Subcutaneous adipose tissue (tissue), 4 donors: ENCODE measurements around the gene THEM4. TPM values are rescaled to one million over a fixed set of nuclear protein-coding genes. Genes with fewer than 3 reads are reported as not detected.

Experiments
- CTCF ChIP-seq: fragments of 450-650 bp; IDR thresholded peaks from one replicate; pipeline ENCODE4 v1.5.1; 2016; ENCODE audit warnings: low read depth, mild to moderate bottlenecking, control low read depth, antibody characterized with exemption, moderate library complexity
- small RNA-seq: library from RNA; depleted of rRNA; stranded (forward); fragments of <200 nt; gene quantifications from one replicate; pipeline ENCODE3, GENCODE V24; 2016
- total RNA-seq, 4 donors: library from RNA; depleted of rRNA; stranded (reverse); fragments of >200 nt; gene quantifications; one replicate each; pipeline ENCODE4 v1.1.0, GENCODE V29; 2016

The THEM4 gene
- total RNA-seq, 4 donors from 2014 or later = 20.7 to 34.2 (median 26.5) TPM

- TF ChIP-seq CTCF = no peak
Observed at GRCh38 chr1:151827853-151828252, 81.5 kb downstream of the THEM4 start.

GRCh38 chr1:151825751-151826660 lies 83.3 kb downstream of the THEM4 start:
- TF ChIP-seq CTCF = no peak

GRCh38 chr1:151825204-151825603 lies 84.1 kb downstream of the THEM4 start:
- no peak for TF ChIP-seq CTCF

Small RNA genes lying within 50 kb of the gene (small RNA-seq; reads per million reads assigned to genes)
- 0.49 reads per million for gene RF00019

Other genes starting within 250 kb of the THEM4 start
- not detected for gene CELF3, start 192.7 kb downstream of the THEM4 start, total RNA-seq
- not detected for gene RIIAD1, start 188.0 kb downstream of the THEM4 start, total RNA-seq
- 10 to 100 TPM; 52.7 to 75.7 (median 57.8) TPM for gene MRPL9, start 146.0 kb downstream of the THEM4 start, total RNA-seq
- 10 to 100 TPM in 2 of 4 donors, 1 to 10 TPM in 2; 5.9 to 10.5 (median 8.3) TPM for gene TDRKH, start 119.0 kb downstream of the THEM4 start, total RNA-seq
- not detected for gene LINGO4, start 104.1 kb downstream of the THEM4 start, total RNA-seq
- gene RORC, start 77.7 kb downstream of the THEM4 start, total RNA-seq = 1 to 10 TPM in 3 of 4 donors, under 1 TPM in 1; 0.98 to 6.4 (median 2.9) TPM
- gene C2CD4D, start 69.7 kb downstream of the THEM4 start, total RNA-seq = under 1 TPM in 1 of 4 donors, not detected in 3; 0.68 TPM
- gene THEM5, start 55.8 kb downstream of the THEM4 start, total RNA-seq = not detected
- gene S100A10, start 84.3 kb upstream of the THEM4 start, total RNA-seq = 100 to 1,000 TPM; 152 to 404 (median 235) TPM
- gene S100A11, start 127.5 kb upstream of the THEM4 start, total RNA-seq = 100 to 1,000 TPM; 116 to 496 (median 319) TPM
- gene TCHHL1, start 179.6 kb upstream of the THEM4 start, total RNA-seq = not detected
- 1 to 10 TPM in 3 of 4 donors, under 1 TPM in 1; 0.82 to 3.4 (median 2.4) TPM for gene TCHH, start 205.9 kb upstream of the THEM4 start, total RNA-seq
- gene RPTN, start 249.7 kb upstream of the THEM4 start, total RNA-seq = under 1 TPM in 2 of 4 donors, not detected in 2; 0.16 to 0.22 TPM